Stimulated activated CD4-positive, alpha-beta T cell treated with anti-CD3 and anti-CD28 coated beads, Interleukin-12 subunit alpha, Interleukin-12 subunit beta, amount 100 ng/mL, for 24 hours (primary cell): ENCODE data around the gene RBM8A.

ENCODE experiments used
- DNase-seq, 2 experiments: peaks; one replicate each; pipeline ENCODE4 v3.0.0-alpha.2; 2020; ENCODE audit warnings: low read depth in 2 of 2

The RBM8A gene

GRCh38 chr1:145918144-145918991 lies 8.9 kb downstream of the RBM8A start, which contains the start of gene PEX11B:
PEX11B (minus strand) TSS chr1:145918717; CDS start chr1:145918688, 29 bp downstream.
- peak; percentile 84 to 92 for DNase-seq

- DNase-seq: no peak
Measured at GRCh38 chr1:145917595-145917994, 9.7 kb downstream of the RBM8A start.

- DNase-seq: no peak
Measured at GRCh38 chr1:145916745-145917144, 10.5 kb downstream of the RBM8A start.

- no peak for DNase-seq
Measured at GRCh38 chr1:145912128-145912641, 15.1 kb downstream of the RBM8A start.

- DNase-seq: no peak
Measured at GRCh38 chr1:145908653-145909052, 18.6 kb downstream of the RBM8A start.

GRCh38 chr1:145906954-145907753 lies 20.1 kb downstream of the RBM8A start:
- DNase-seq: no peak

- DNase-seq: no peak
Measured at GRCh38 chr1:145901312-145902021, 25.8 kb downstream of the RBM8A start.

- no peak for DNase-seq
Measured at GRCh38 chr1:145898756-145899155, 28.5 kb downstream of the RBM8A start.

GRCh38 chr1:145897969-145898368 lies 29.3 kb downstream of the RBM8A start:
- no peak for DNase-seq

- no peak for DNase-seq
Measured at GRCh38 chr1:145895471-145895870, 31.8 kb downstream of the RBM8A start.

GRCh38 chr1:145893306-145894055 lies 33.8 kb downstream of the RBM8A start:
- no peak for DNase-seq

- DNase-seq: no peak
Measured at GRCh38 chr1:145892486-145893087, 34.7 kb downstream of the RBM8A start.

GRCh38 chr1:145891587-145892485 lies 35.4 kb downstream of the RBM8A start:
- peak; percentile 14 to 52 for DNase-seq

- DNase-seq: no peak
Measured at GRCh38 chr1:145891143-145891542, 36.1 kb downstream of the RBM8A start.

- no peak for DNase-seq
Measured at GRCh38 chr1:145889722-145890121, 37.6 kb downstream of the RBM8A start.

GRCh38 chr1:145887631-145888030 lies 39.7 kb downstream of the RBM8A start:
- DNase-seq: no peak

GRCh38 chr1:145886816-145887215 lies 40.5 kb downstream of the RBM8A start:
- no peak for DNase-seq

- no peak for DNase-seq
Measured at GRCh38 chr1:145886390-145886789, 40.9 kb downstream of the RBM8A start.

GRCh38 chr1:145885738-145886287 lies 41.5 kb downstream of the RBM8A start, which contains the start of gene ANKRD35:
ANKRD35 (minus strand) TSS chr1:145885866; CDS start chr1:145885758, 108 bp downstream.
- peak; percentile 67 to 90 for DNase-seq
